ENCODE measurements around the gene GALNT18. TPM values are rescaled to one million over a fixed set of nuclear protein-coding genes. Genes with fewer than 3 reads are reported as not detected.

The GALNT18 gene
- total and polyA plus RNA-seq, 2 experiments from 2014 or later = 4.3 to 10.8 TPM

GRCh38 chr11:11535611-11536010 lies 86.2 kb downstream of the GALNT18 start (continued):
- no peak for TF ChIP-seq ZNF462 (CRISPR knock-in tag; IDR thresholded peaks at IDR 0.05)

GRCh38 chr11:11534981-11535380 lies 86.8 kb downstream of the GALNT18 start:
- no peak for DNase-seq (ENCODE audit: low spot score)
- Histone ChIP-seq H2AFZ (no peak overlapping the region), H3F3A (replicated peaks; ENCODE audit: low read depth) (no peaks in the 10 kb centered on the region), H3K4me3 (no peak overlapping the region), H3K4me1 (ENCODE audit: insufficient read depth) (no peaks in the 10 kb centered on the region), H3K36me3 (ENCODE audit: insufficient read depth) (no peaks in the 10 kb centered on the region), H3K9me2 (ENCODE audit: insufficient read depth) (no peaks in the 10 kb centered on the region), H4K20me1 (replicated peaks; ENCODE audit: insufficient read depth) (no peaks in the 10 kb centered on the region), H3K79me2 (replicated peaks; ENCODE audit: insufficient read depth) (no peaks in the 10 kb centered on the region), H3K27me3 (ENCODE audit: insufficient read depth) (no peaks in the 10 kb centered on the region), H3K27ac (ENCODE audit: low read depth) (no peak overlapping the region), H3K4me2 (no peak overlapping the region)
- Mint-ChIP-seq H3K4me3 (no peak overlapping the region), H3K27me3 (ENCODE audit: insufficient read depth, low read depth, poor library complexity) (peaks cover 2% of the 10 kb centered on the region), H3K27ac (no peak overlapping the region), H3K36me3 (ENCODE audit: low read depth) (no peaks in the 10 kb centered on the region), H3K9me3 (no peaks in the 10 kb centered on the region), H3K4me1 (peaks cover 4% of the 10 kb centered on the region)
- ATAC-seq = no peak
- TF ChIP-seq CTCF (conservative IDR thresholded peaks at IDR 0.05; ENCODE audit: low read depth in 2 of 2) = no peak
- no peak for TF ChIP-seq CREB1 (CRISPR knock-in tag; IDR thresholded peaks at IDR 0.05; ENCODE audit: low read depth)
- no peak for TF ChIP-seq ZNF462 (CRISPR knock-in tag; IDR thresholded peaks at IDR 0.05)
- TF ChIP-seq ZNF331 (CRISPR knock-in tag; IDR thresholded peaks at IDR 0.05; ENCODE audit: low read depth) = no peak
- TF ChIP-seq STAT1 (IDR thresholded peaks at IDR 0.05; ENCODE audit: unreplicated experiment) = no peak
- no peak for TF ChIP-seq EZH2phosphoT487 (IDR thresholded peaks at IDR 0.05; ENCODE audit: unreplicated experiment)
- TF ChIP-seq JUNB (IDR thresholded peaks at IDR 0.05; ENCODE audit: unreplicated experiment) = no peak
- TF ChIP-seq NANOG (IDR thresholded peaks at IDR 0.05; ENCODE audit: borderline replicate concordance) = no peak
